ENCODE measurements around the gene FMN2.

The FMN2 gene

DNA sequence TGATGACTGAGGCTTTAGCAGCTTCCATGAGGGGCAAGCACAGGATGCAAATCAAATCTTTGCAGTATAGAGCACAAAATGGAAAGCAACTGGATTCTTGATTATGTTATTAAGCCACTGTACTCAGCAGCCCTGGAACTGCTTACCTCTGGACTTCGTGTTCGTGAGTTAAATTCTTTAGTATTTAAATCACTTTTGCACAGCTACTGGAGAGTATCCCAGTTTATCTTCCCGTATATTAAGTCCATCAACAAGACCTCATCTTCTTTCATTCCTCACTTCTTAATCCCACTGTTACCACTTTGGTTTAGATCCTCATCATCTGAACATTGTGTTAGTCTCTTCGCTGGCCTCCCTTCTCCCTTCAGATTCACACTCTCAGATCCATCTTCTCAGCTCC is 411.4 kb downstream of the FMN2 start:
- FAIRE-seq, result no peak

DNA sequence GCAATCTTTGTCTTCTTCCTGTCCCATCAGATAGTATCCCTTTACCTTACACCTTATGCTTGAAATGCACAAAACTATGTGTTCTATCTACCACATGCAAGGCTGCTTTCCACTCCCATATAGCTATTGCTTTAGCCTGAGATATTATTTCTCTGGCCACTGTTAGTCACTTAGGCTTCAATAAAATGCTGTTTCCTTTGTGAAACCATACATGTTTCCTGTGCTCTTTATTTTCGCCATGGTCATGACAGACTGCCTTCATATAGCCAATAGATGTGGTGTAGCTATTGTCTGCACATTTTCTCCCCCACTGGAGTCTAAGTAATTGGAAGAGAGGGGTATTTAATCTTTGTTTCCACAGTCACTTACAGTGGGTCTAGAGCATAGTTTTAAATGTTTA is 411.9 kb downstream of the FMN2 start:
- FAIRE-seq, result no peak

DNA sequence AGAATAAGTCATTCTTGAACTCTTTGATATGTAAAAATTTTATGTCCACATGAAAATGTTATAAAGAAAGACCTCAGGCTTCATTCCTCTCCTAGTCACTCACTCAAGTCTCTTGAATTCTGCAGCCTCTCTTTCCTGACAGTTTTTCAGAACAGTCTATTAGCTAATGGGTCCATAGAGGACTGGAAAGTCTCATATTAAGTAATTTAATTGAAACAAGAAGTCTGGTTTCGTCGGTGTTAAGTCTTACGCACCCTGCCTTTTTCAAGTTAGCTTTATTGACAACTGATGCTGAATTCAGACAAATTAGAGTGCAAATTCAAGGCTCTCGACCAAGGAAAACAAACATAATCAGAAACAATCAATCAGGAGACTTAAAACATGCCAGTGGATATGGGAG is 414.5 kb downstream of the FMN2 start:
- no peak for FAIRE-seq

- no peak for FAIRE-seq
Measured at GRCh38 chr1:240508201-240508600, 416.5 kb downstream of the FMN2 start.

- no peak for FAIRE-seq
Measured at GRCh38 chr1:240508950-240509349, 417.3 kb downstream of the FMN2 start.

DNA sequence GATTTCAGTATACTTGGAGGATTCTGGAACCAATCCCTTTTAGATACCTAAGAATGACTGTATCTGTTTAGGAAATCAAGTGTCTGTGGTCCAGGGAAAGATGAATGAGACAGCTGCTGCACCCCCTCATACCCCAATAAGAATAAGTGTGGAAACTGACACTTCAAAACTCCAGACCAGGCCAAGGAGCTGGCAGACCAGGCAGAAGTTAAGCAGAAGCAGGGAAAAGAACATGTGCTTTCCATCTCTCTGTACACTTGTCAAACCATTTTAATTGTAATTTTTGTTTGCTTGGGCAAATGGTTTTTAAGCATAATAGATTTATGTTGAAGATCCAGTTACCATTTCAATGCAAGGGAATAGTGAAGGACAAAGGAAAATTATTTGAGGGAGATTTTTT is 420.1 kb downstream of the FMN2 start:
- FAIRE-seq, result no peak

DNA sequence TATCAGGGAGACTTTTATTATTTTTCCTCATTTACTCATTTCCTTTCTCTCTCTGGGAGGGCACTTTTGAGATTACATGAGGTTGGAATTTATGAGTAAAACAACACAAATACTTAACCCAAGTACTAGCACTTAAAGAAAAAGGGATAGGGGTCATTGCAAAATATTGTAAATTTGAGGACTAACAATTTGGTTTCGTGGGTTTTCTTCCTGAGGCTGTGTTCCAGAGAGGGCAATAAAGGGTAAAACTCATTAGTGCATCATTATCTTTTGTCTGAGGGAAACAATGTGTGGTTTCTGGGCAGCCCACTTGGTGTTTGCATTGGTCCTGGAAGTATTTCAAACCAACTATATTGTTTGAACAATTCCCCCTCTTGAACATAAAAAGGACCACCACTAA is 423.8 kb downstream of the FMN2 start:
- FAIRE-seq, result no peak

GRCh38 chr1:240516069-240516468 is 424.4 kb downstream of the FMN2 start:
- FAIRE-seq, result no peak

- no peak for FAIRE-seq
Measured at GRCh38 chr1:240517891-240518290, 426.2 kb downstream of the FMN2 start.

DNA sequence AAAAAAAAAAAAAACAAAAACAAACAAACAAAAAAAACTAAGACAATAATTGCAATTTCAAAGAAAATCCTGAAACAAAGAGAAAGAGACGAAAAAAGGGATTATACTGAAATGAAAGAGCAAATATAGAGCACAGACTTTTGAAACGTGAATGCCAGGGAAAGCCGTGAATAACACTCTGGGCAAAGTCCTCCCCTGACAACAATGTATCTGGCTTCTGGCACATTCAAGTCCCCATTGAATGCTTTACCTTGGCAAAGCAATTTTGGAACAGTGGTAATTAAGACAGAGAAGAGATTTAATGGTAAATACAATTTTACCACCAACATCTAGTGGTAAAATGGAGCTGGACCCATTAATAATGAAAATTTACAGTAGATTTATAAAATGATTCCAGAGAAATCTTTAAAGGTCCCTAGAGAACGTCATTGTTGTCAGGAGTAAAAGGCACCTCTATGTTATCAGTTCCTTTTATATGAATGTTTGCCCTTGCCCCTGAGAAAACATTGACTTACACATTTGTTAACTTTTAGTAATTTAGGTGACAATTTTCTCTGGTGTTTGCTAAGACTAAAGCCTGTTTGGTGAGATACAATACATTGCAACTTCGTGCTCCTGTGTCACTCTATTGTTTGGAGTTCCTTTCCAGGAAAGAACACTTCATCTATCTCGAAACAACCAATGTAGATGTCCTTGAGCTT is 430.6 kb downstream of the FMN2 start:
- FAIRE-seq, result no peak

DNA sequence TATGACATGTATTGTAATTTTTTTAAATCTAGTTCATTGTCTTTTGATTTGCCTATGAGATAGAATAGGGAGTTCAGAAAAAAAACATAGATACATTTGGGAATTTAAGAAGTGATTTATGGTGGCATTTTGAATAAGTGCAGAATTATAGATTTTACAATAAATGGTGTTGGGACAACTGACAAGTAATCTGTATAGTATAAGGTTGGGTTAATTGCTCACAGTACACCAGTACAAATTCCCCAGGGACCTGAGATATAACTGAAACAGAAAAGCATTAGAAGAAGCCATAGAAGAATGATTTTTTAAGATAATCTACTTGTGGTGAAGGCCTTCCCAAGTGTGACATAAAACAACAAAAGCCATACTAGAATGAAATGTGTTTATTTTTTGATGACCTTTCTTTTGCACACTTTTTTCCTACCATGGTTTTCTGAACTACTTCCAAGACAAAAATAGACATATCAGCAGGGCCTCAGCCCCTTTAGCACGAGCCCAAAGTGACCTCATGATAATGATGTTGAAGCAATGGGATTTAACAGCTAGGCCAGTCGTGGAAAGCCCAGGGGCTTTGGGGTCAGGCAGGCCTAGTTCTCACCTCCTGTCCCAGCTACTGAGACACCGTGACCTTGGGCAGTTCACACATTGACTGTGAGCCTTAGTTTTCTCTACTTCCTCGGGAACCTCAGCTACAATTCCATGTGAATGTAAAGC is 432.8 kb downstream of the FMN2 start:
- FAIRE-seq, result no peak
